OCI-LY7 (cell line): ENCODE data around the gene AKAP10. TPM values are rescaled to one million over a fixed set of nuclear protein-coding genes. Genes with fewer than 3 reads are reported as not detected.

Experiments used
- BruUV-seq: library from RNA; stranded (reverse); fragments of 400-500 nt; replicated peaks from 2 replicates; lab custom pipeline; 2021; lab: Mats Ljungman, UMichigan
- CTCF ChIA-PET: fragments of 300-600 bp; sonication (Branson Sonifier 250); formaldehyde crosslinking; loops from one replicate; lab custom pipeline; 2022; ENCODE audit warnings: antibody characterized with exemption; ENCODE audit not compliant: unreplicated experiment; lab: Charles Lee
- POLR2A ChIA-PET: fragments of 300-600 bp; sonication (Branson Sonifier 250); formaldehyde crosslinking; loops from one replicate; lab custom pipeline; 2022; ENCODE audit warnings: antibody characterized with exemption; lab: Charles Lee
- DNase-seq: peaks from one replicate; pipeline ENCODE4 v3.0.0-alpha.2; 2015; ENCODE audit warnings: low spot score
- H2AFZ ChIP-seq: fragments of 200-600 bp; sonication (generic), shearing (Covaris generic); 2 replicates; pipeline ENCODE4 v1.6.1; 2014; ENCODE audit warnings: mild to moderate bottlenecking, antibody characterized with exemption, low read length, moderate library complexity
- H3K27ac ChIP-seq: fragments of 200-600 bp; sonication (generic); 2 replicates; pipeline ENCODE4 v1.5.1; 2014; ENCODE audit warnings: mixed run types, low read depth, mild to moderate bottlenecking, moderate library complexity, low read length, inconsistent platforms; ENCODE audit not compliant: poor library complexity, severe bottlenecking
- H3K36me3 ChIP-seq: fragments of 200-600 bp; sonication (generic); 2 replicates; pipeline ENCODE4 v1.6.1; 2014; ENCODE audit warnings: mild to moderate bottlenecking, antibody characterized with exemption, low read length, moderate library complexity, mixed read lengths; ENCODE audit not compliant: insufficient read depth
- H3K4me1 ChIP-seq: fragments of 200-600 bp; sonication (generic); 2 replicates; pipeline ENCODE4 v1.5.1; 2014; ENCODE audit warnings: mild to moderate bottlenecking, low read length; ENCODE audit not compliant: insufficient read depth, poor library complexity, severe bottlenecking
- H3K4me2 ChIP-seq: fragments of 200-600 bp; sonication (generic); 2 replicates; pipeline ENCODE4 v1.6.1; 2014; ENCODE audit warnings: mild to moderate bottlenecking, low read length
- H3K4me3 ChIP-seq: fragments of 200-600 bp; sonication (generic); 2 replicates; pipeline ENCODE4 v1.5.1; 2014; ENCODE audit warnings: mild to moderate bottlenecking, low read depth, low read length; ENCODE audit not compliant: poor library complexity, severe bottlenecking
- H3K79me2 ChIP-seq: fragments of 200-600 bp; sonication (generic); 2 replicates; pipeline ENCODE4 v1.6.1; 2016; ENCODE audit warnings: low read depth, mild to moderate bottlenecking, low read length, moderate library complexity, mixed read lengths; ENCODE audit not compliant: insufficient read depth
- H3K9me2 ChIP-seq: fragments of 200-600 bp; sonication (generic); 2 replicates; pipeline ENCODE4 v1.6.1; 2016; ENCODE audit warnings: mild to moderate bottlenecking, low read length, mixed read lengths; ENCODE audit not compliant: insufficient read depth
- H3K9me3 ChIP-seq: fragments of 200-600 bp; sonication (generic); 2 replicates; pipeline ENCODE4 v1.6.1; 2014; ENCODE audit warnings: mild to moderate bottlenecking, mixed run types, low read length, mixed read lengths
- H4K20me1 ChIP-seq: fragments of 200-600 bp; sonication (generic); 2 replicates; pipeline ENCODE4 v1.6.1; 2014; ENCODE audit warnings: mild to moderate bottlenecking, antibody characterized with exemption, low read length, moderate library complexity, mixed read lengths; ENCODE audit not compliant: insufficient read depth
- CTCF ChIP-seq: fragments of 200-600 bp; sonication (generic); conservative IDR thresholded peaks from 2 replicates; pipeline ENCODE4 v1.5.1; 2014; ENCODE audit warnings: mild to moderate bottlenecking, antibody characterized with exemption, low read length, moderate library complexity, mixed read lengths
- EZH2phosphoT487 ChIP-seq: fragments of 200-600 bp; sonication (generic); IDR thresholded peaks from 2 replicates; pipeline ENCODE4 v1.6.1; 2018; ENCODE audit warnings: low read depth, borderline replicate concordance, mild to moderate bottlenecking, mixed run types, antibody characterized with exemption, low read length, moderate library complexity, mixed read lengths
- intact Hi-C: fragments of 100-400 bp; cut with micrococcal nuclease; formaldehyde crosslinking; loops from one replicate; pipeline ENCODE4 v1.10.0; 2022; ENCODE audit not compliant: unreplicated experiment
- total RNA-seq, 2 experiments: library from RNA; depleted of rRNA in 1 of 2; stranded (reverse); fragments of >200 nt in 1 of 2; shearing (Covaris generic) in 1 of 2; gene quantifications; 2 replicates each; pipeline ENCODE4 v1.2.3, GENCODE V29; 2014 to 2022

Gene AKAP10
- total RNA-seq, 2 experiments from 2014 or later = 20.5 to 35.7 TPM

- DNase-seq = no peak
- Histone ChIP-seq H3K79me2 (peaks cover 59% of the 10 kb centered on the region), H3K4me2 (no peak overlapping the region), H3K4me1 (peaks cover 11% of the 10 kb centered on the region), H3K36me3 (peaks cover 95% of the 10 kb centered on the region), H4K20me1 (peaks cover 8% of the 10 kb centered on the region; the same call in 1 of the 2 replicates), H3K4me3 (no peak overlapping the region), H2AFZ (no peak overlapping the region), H3K9me3 (no peaks in the 10 kb centered on the region), H3K9me2 (no peaks in the 10 kb centered on the region), H3K27ac (no peak overlapping the region)
- intact Hi-C loops = no loop called here
- ChIA-PET POLR2A (interaction anchor here (0.6 to 1.8 kb wide), 3 partner anchors 17 to 23 kb away, joined by 3 to 6 read pairs (median 4); no protein-coding TSS in a partner anchor), CTCF (no interaction called here)
- TF ChIP-seq CTCF (no peak), EZH2phosphoT487 (no peak)
- BruUV-seq = no TSS peak
These were observed 32.5 kb downstream of the AKAP10 start for GRCh38 chr17:19945009-19945626.

- BruUV-seq = no TSS peak
- DNase-seq = no peak
- Histone ChIP-seq H3K9me2 (no peaks in the 10 kb centered on the region), H3K36me3 (peaks cover 98% of the 10 kb centered on the region), H3K4me2 (no peak overlapping the region), H3K4me3 (no peak overlapping the region), H3K4me1 (peaks cover 6% of the 10 kb centered on the region), H3K27ac (no peak overlapping the region), H3K79me2 (peaks cover 44% of the 10 kb centered on the region), H3K9me3 (no peaks in the 10 kb centered on the region), H4K20me1 (peaks cover 8% of the 10 kb centered on the region; the same call in 1 of the 2 replicates), H2AFZ (no peak overlapping the region)
- ChIA-PET POLR2A (no interaction called here), CTCF (no interaction called here)
- intact Hi-C loops = no loop called here
- no peak for TF ChIP-seq CTCF
- no peak for TF ChIP-seq EZH2phosphoT487
These were observed 34.0 kb downstream of the AKAP10 start for GRCh38 chr17:19943599-19943998.

- H3K9me3 ChIP-seq = no peaks in the 10 kb centered on the region
- no peaks in the 10 kb centered on the region for H3K9me2 ChIP-seq
- H2AFZ ChIP-seq = no peak overlapping the region
- no peak for DNase-seq
- no peak overlapping the region for H3K4me2 ChIP-seq
- POLR2A ChIA-PET = no interaction called here
- H3K4me1 ChIP-seq = peaks cover under 1% of the 10 kb centered on the region
- intact Hi-C loops = no loop called here
- peaks cover 8% of the 10 kb centered on the region; the same call in 1 of the 2 replicates for H4K20me1 ChIP-seq
- no peak overlapping the region for H3K27ac ChIP-seq
- H3K79me2 ChIP-seq = peaks cover 38% of the 10 kb centered on the region
- peaks cover 95% of the 10 kb centered on the region for H3K36me3 ChIP-seq
- CTCF ChIA-PET = no interaction called here
- BruUV-seq = no TSS peak
- H3K4me3 ChIP-seq = no peak overlapping the region
- no peak for TF ChIP-seq CTCF
- TF ChIP-seq EZH2phosphoT487 = no peak
These were observed 34.6 kb downstream of the AKAP10 start for GRCh38 chr17:19943026-19943425.
